ENCODE measurements around the gene CLCF1. TPM values are rescaled to one million over a fixed set of nuclear protein-coding genes. Genes with fewer than 3 reads are reported as not detected.
"Not testable (repeated sequence)": the region's sequence is repeated elsewhere in the genome, so short reads cannot be mapped to it uniquely, and the experiment has no call there.

Gene CLCF1
- total RNA-seq, 8 experiments from 2014 or later = 0.81 to 6.1 (median 1.7) TPM

GRCh38 chr11:67405688-67406339 is 32.4 kb upstream of the CLCF1 start:
- Histone ChIP-seq H3K27ac (no peak overlapping the region), H3K4me1 (replicated peaks in 1 of 2) (peaks cover 17 to 23% of the 10 kb centered on the region in 2 donors), H3K4me3 (no peak overlapping the region)
- ATAC-seq (replicated peaks in 6 of 8) = no peak
- in situ Hi-C loops (cut with MboI; ENCODE audit: low pct_unique_long_range_greater_than_20kb in 2 of 9, low sequenced_read_pairs in 9 of 9, unreplicated experiment in 9 of 9) = no loop called here
- 0 to 82% (median 43%) methylated on average over 1 to 2 of the region's 9 CpGs; no CpG with 5 or more reads in 7 of the 10 experiments for WGBS, 10 experiments

GRCh38 chr11:67405196-67405567 is 31.8 kb upstream of the CLCF1 start:
- no peak overlapping the region for H3K27ac ChIP-seq
- in situ Hi-C loops (cut with MboI; ENCODE audit: low pct_unique_long_range_greater_than_20kb in 2 of 9, low sequenced_read_pairs in 9 of 9, unreplicated experiment in 9 of 9) = no loop called here
- H3K4me3 ChIP-seq = no peak overlapping the region
- WGBS, 10 experiments = no CpG with 5 or more reads among the region's 6 CpGs
- H3K4me1 ChIP-seq (replicated peaks in 1 of 2) = peaks cover 19 to 23% of the 10 kb centered on the region in 2 donors
- no peak for ATAC-seq (replicated peaks in 6 of 8)

GRCh38 chr11:67404515-67405195 is 31.3 kb upstream of the CLCF1 start:
- peaks cover 16 to 22% of the 10 kb centered on the region in 2 donors for H3K4me1 ChIP-seq (replicated peaks in 1 of 2)
- no peak for ATAC-seq (replicated peaks in 6 of 8)
- no peak overlapping the region for H3K27ac ChIP-seq
- no peak overlapping the region for H3K4me3 ChIP-seq
- 70 to 100% (median 82%) methylated on average over 1 to 2 of the region's 13 CpGs; no CpG with 5 or more reads in 6 of the 10 experiments for WGBS, 10 experiments
- in situ Hi-C loops (cut with MboI; ENCODE audit: low pct_unique_long_range_greater_than_20kb in 2 of 9, low sequenced_read_pairs in 9 of 9, unreplicated experiment in 9 of 9) = no loop called here

- in situ Hi-C loops (cut with MboI; ENCODE audit: low pct_unique_long_range_greater_than_20kb in 2 of 9, low sequenced_read_pairs in 9 of 9, unreplicated experiment in 9 of 9); ATAC-seq (replicated peaks in 6 of 8): not testable (repeated sequence)
- WGBS, 10 experiments = 83 to 100% (median 92%) methylated on average over 3 to 8 of the region's 9 CpGs; no CpG with 5 or more reads in 3 of the 10 experiments
Measured at GRCh38 chr11:67403085-67403484, 29.7 kb upstream of the CLCF1 start.

GRCh38 chr11:67402192-67402839 is 28.9 kb upstream of the CLCF1 start:
- ATAC-seq (replicated peaks in 6 of 8); H3K27ac ChIP-seq; in situ Hi-C loops (cut with MboI; ENCODE audit: low pct_unique_long_range_greater_than_20kb in 2 of 9, low sequenced_read_pairs in 9 of 9, unreplicated experiment in 9 of 9): not testable (repeated sequence)
- 56 to 100% (median 78%) methylated on average over 1 to 14 of the region's 19 CpGs; no CpG with 5 or more reads in 3 of the 10 experiments for WGBS, 10 experiments
- peaks cover 10 to 13% of the 10 kb centered on the region in 2 donors for H3K4me1 ChIP-seq (replicated peaks in 1 of 2)
- H3K4me3 ChIP-seq = peak overlapping the region in 3 of 5 donors; percentile 60 to 77 (median 75)

More at GRCh38 chr11:67403085-67403484, 29.7 kb upstream of the CLCF1 start:
- H3K4me3 ChIP-seq, H3K27ac ChIP-seq: not testable (repeated sequence)
- H3K4me1 ChIP-seq (replicated peaks in 1 of 2) = peaks cover 16 to 20% of the 10 kb centered on the region in 2 donors

GRCh38 chr11:67401495-67402191 is 28.2 kb upstream of the CLCF1 start, which contains the start of gene PPP1CA:
TSS of gene PPP1CA (minus strand) at chr11:67401858. CDS start at chr11:67401782, 76 bp downstream.
- Histone ChIP-seq H3K4me1 (replicated peaks in 1 of 2) (peaks cover 6 to 11% of the 10 kb centered on the region in 2 donors), H3K27ac (peak within 1 kb of the TSS; percentile 85 to 91), H3K4me3 (peak within 1 kb of the TSS; percentile 60 to 84 (median 75))
- ATAC-seq (replicated peaks in 6 of 8) = peak; percentile 87 to 93 (median 88)
- in situ Hi-C loops (cut with MboI; ENCODE audit: low pct_unique_long_range_greater_than_20kb in 2 of 9, low sequenced_read_pairs in 9 of 9, unreplicated experiment in 9 of 9) = no loop called here
- 0 to 5% (median 0%) methylated on average over 1 to 6 of the region's 73 CpGs; no CpG with 5 or more reads in 6 of the 10 experiments for WGBS, 10 experiments

- Histone ChIP-seq H3K4me3 (peak overlapping the region; percentile 60 to 84 (median 75)), H3K4me1 (replicated peaks in 1 of 2) (peaks cover 6 to 11% of the 10 kb centered on the region in 2 donors), H3K27ac (peak overlapping the region; percentile 85 to 91)
- peak in 3 of 8 experiments; percentile 1 to 10 (median 4) for ATAC-seq (replicated peaks in 6 of 8)
- 0 to 20% (median 5%) methylated on average over 1 to 10 of the region's 27 CpGs; no CpG with 5 or more reads in 6 of the 10 experiments for WGBS, 10 experiments
- in situ Hi-C loops (cut with MboI; ENCODE audit: low pct_unique_long_range_greater_than_20kb in 2 of 9, low sequenced_read_pairs in 9 of 9, unreplicated experiment in 9 of 9) = no loop called here
Measured at GRCh38 chr11:67400942-67401494, 27.6 kb upstream of the CLCF1 start.

GRCh38 chr11:67400251-67400941 is 27.0 kb upstream of the CLCF1 start:
- Histone ChIP-seq H3K4me3 (peak overlapping the region; percentile 60 to 84 (median 75)), H3K4me1 (replicated peaks in 1 of 2) (peaks cover 6 to 11% of the 10 kb centered on the region in 2 donors), H3K27ac (peak overlapping the region in 1 of 2 donors; percentile 91)
- no peak for ATAC-seq (replicated peaks in 6 of 8)
- in situ Hi-C loops (cut with MboI; ENCODE audit: low pct_unique_long_range_greater_than_20kb in 2 of 9, low sequenced_read_pairs in 9 of 9, unreplicated experiment in 9 of 9) = no loop called here
- WGBS, 10 experiments = 0 to 72% (median 20%) methylated on average over 1 to 10 of the region's 23 CpGs; no CpG with 5 or more reads in 5 of the 10 experiments

- ATAC-seq (replicated peaks in 6 of 8) = no peak
- 80 to 100% (median 90%) methylated on average over 2 to 8 of the region's 31 CpGs; no CpG with 5 or more reads in 3 of the 10 experiments for WGBS, 10 experiments
- in situ Hi-C loops (cut with MboI; ENCODE audit: low pct_unique_long_range_greater_than_20kb in 2 of 9, low sequenced_read_pairs in 9 of 9, unreplicated experiment in 9 of 9) = loop anchor here in 1 of 9 experiments (25.0 kb wide), 1 partner anchor 88 kb away; the partner anchor contains the start of gene AIP
- H3K27ac ChIP-seq = no peak overlapping the region
- no peak overlapping the region for H3K4me3 ChIP-seq
- peaks cover 6 to 11% of the 10 kb centered on the region in 2 donors for H3K4me1 ChIP-seq (replicated peaks in 1 of 2)
Measured at GRCh38 chr11:67398661-67399563, 25.5 kb upstream of the CLCF1 start.

GRCh38 chr11:67397986-67398660 is 24.7 kb upstream of the CLCF1 start:
- in situ Hi-C loops (cut with MboI; ENCODE audit: low pct_unique_long_range_greater_than_20kb in 2 of 9, low sequenced_read_pairs in 9 of 9, unreplicated experiment in 9 of 9) = loop anchor here in 1 of 9 experiments (25.0 kb wide), 1 partner anchor 89 kb away; the partner anchor contains the start of gene AIP
- no peak for ATAC-seq (replicated peaks in 6 of 8)

More at GRCh38 chr11:67397986-67398660, 24.7 kb upstream of the CLCF1 start:
- Histone ChIP-seq H3K4me3 (no peak overlapping the region), H3K27ac (no peak overlapping the region), H3K4me1 (replicated peaks in 1 of 2) (peaks cover 6 to 11% of the 10 kb centered on the region in 2 donors)
- 60 to 96% (median 85%) methylated on average over 1 to 6 of the region's 24 CpGs; no CpG with 5 or more reads in 4 of the 10 experiments for WGBS, 10 experiments
